HG03066 (cell line): Measurements from ENCODE around the gene IER5L.

Source experiments
- ATAC-seq: cut with Tn5 transposase; IDR thresholded peaks from one replicate; pipeline ENCODE4 v1.9.1; 2021; ENCODE audit warnings: low read depth; ENCODE audit not compliant: unreplicated experiment

Gene IER5L

GRCh38 chr9:129177791-129178567, at the start of gene IER5L:
TSS of gene IER5L (minus strand) at chr9:129178261. CDS start at chr9:129178052, 209 bp downstream.
- peak; percentile 72 for ATAC-seq

GRCh38 chr9:129227843-129228189, 49.8 kb upstream of the IER5L start:
- ATAC-seq, result no peak

- ATAC-seq, result no peak
Measured at GRCh38 chr9:129225815-129226214, 47.8 kb upstream of the IER5L start.

- ATAC-seq, result no peak
Measured at GRCh38 chr9:129225490-129225778, 47.4 kb upstream of the IER5L start.

- ATAC-seq, result no peak
Measured at GRCh38 chr9:129224618-129225489, 46.8 kb upstream of the IER5L start.

- ATAC-seq, result no peak
Measured at GRCh38 chr9:129223551-129224208, 45.6 kb upstream of the IER5L start.

GRCh38 chr9:129222819-129223218, 44.8 kb upstream of the IER5L start:
- ATAC-seq, result no peak

GRCh38 chr9:129221979-129222635, 44.0 kb upstream of the IER5L start:
- ATAC-seq, result no peak

GRCh38 chr9:129221233-129221632, 43.2 kb upstream of the IER5L start:
- no peak for ATAC-seq

- ATAC-seq, result no peak
Measured at GRCh38 chr9:129220771-129221170, 42.7 kb upstream of the IER5L start.

- ATAC-seq, result no peak
Measured at GRCh38 chr9:129218918-129219317, 40.9 kb upstream of the IER5L start.

GRCh38 chr9:129218272-129218625, 40.2 kb upstream of the IER5L start:
- no peak for ATAC-seq

- ATAC-seq, result no peak
Measured at GRCh38 chr9:129213551-129213950, 35.5 kb upstream of the IER5L start.

- no peak for ATAC-seq
Measured at GRCh38 chr9:129211686-129212085, 33.6 kb upstream of the IER5L start.

GRCh38 chr9:129210125-129210524, 32.1 kb upstream of the IER5L start:
- no peak for ATAC-seq

GRCh38 chr9:129209580-129209979, 31.5 kb upstream of the IER5L start:
- ATAC-seq, result no peak

- ATAC-seq, result no peak
Measured at GRCh38 chr9:129209109-129209508, 31.0 kb upstream of the IER5L start.

- ATAC-seq, result no peak
Measured at GRCh38 chr9:129208207-129209032, 30.4 kb upstream of the IER5L start.

GRCh38 chr9:129206905-129207304, 28.8 kb upstream of the IER5L start:
- ATAC-seq, result no peak

- no peak for ATAC-seq
Measured at GRCh38 chr9:129206401-129206800, 28.3 kb upstream of the IER5L start.
